Measurements from ENCODE around the gene BST1. TPM values are rescaled to one million over a fixed set of nuclear protein-coding genes. Genes with fewer than 3 reads are reported as not detected.

The BST1 gene
- total and polyA plus RNA-seq, 2 of the 8 experiments (the other 6 are each of a cell fraction or from before 2014, with no cell fraction given): 0.52 to 0.54 TPM

- TF ChIP-seq SAP30 (IDR thresholded peaks at IDR 0.05; ENCODE audit: insufficient read depth, insufficient replicate concordance, low read length) (no peak), POU5F1 (IDR thresholded peaks at IDR 0.05; ENCODE audit: low read depth, low read length) (no peak), PHF8 (conservative IDR thresholded peaks at IDR 0.05; ENCODE audit: low read depth, low read length) (no peak), EZH2 (IDR thresholded peaks at IDR 0.05; ENCODE audit: low read depth, low read length, severe bottlenecking) (no peak), SUZ12 (IDR thresholded peaks at IDR 0.05; ENCODE audit: low read length) (no peak)
These were observed 74.2 kb downstream of the BST1 start (continued) for GRCh38 chr4:15776871-15777648.
